HPDE6-E6E7 (cell line): ENCODE measurements around the gene PRSS8.
"Not testable (repeated sequence)": the region's sequence is repeated elsewhere in the genome, so short reads cannot be mapped to it uniquely, and the experiment has no call there.

Source experiments
- DNase-seq: peaks from one replicate; pipeline ENCODE4 v3.0.0; 2011; ENCODE audit warnings: missing footprints; ENCODE audit errors: extremely low spot score

PRSS8 gene

GRCh38 chr16:31144418-31144817, 8.9 kb upstream of the PRSS8 start:
- not testable (repeated sequence) for DNase-seq

- DNase-seq, result no peak
Observed at GRCh38 chr16:31143694-31144148, 8.2 kb upstream of the PRSS8 start.

GRCh38 chr16:31143011-31143693, 7.6 kb upstream of the PRSS8 start:
- no peak for DNase-seq

DNA sequence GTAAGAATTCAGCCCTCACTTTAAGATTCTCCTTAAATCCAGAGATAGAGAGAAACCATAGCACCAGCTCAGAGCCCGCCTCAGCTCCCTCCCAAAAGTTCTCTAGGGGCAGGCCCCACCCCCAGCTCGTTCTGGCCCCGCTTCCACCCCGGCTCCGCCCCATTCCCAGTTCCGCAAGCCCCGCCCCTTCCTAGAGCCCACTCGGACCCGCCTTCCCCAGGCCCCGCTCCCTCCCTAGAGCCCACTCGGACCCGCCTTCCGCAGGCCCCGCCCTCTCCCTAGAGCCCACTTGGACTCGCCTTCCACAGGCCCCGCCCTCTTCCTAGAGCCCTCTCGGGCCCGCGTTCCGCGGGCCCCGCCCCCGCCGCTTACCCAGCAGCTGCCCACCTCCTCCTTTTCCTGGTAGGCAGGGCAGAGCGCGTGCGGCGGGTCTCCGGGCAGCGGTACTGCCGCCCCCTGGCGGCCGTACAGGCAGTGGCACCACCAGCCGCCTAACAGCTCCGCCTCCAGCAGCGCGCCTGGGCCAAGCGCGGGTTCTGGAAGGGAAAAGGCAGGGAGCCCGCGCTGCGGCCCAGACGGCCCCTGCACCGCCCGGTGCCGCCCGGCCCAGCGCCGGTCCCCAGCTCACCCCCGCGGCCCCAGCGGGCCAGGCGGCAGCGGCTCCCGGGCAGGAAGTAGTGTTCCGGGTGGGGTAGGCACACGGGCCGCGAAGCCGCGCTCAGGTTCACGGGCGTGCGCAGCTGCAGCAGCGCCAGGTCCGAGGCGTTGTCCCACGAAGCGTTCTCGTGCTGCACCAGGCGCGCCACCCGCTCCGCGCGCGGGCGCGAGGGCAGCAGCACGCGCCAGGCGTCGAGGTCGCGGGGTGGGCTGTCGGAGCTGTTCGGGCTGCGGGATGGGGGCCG, 6.8 kb upstream of the PRSS8 start:
- peak; percentile 97 for DNase-seq

DNA sequence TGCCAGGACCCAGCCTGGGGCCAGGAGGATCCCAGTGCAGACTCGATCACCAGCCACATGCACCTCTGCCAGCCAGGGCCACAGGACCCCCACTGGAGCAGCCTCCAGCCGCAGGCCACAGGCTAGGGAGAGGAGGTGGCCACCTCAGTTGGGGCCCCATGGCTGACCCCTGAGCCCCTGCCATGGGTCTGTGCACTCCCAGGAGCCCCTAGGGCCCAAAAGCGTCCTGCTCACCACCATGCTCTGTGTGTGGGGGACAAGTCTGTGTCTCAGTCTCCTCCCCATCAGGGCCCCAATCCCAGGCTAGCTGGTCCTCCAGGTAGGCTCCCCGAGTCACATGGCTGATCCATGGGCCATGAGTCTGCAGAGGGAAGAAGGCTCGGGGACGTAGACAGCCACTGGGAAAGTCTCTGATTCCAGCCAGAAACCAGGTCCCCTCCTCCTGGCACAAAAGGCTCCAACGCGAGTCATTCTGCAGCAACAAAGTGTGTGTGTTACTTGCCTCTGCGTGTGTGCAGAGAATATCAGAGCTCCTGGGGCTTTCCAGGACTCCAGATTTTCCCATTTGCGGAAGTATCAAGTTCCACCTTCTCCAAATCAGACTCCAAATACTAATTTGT, 6.1 kb upstream of the PRSS8 start:
- no peak for DNase-seq

DNA sequence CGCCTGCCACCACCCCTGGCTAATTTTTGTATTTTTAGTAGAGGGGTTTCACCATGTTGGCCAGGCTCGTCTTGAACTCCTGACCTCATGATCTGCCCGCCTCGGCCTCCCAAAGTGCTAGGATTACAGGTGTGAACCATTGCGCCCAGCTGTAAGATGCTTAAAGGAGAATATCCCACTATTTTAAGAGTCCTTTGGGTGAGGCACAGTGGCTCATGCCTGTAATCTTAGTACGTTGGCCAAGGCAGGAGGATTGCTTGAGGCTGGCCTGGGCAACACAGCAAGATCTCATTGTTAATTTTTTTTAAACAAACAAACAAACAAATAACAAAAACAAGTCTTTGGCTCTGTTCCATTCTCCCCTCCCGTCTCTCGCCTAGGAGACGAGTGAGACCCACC, 5.5 kb upstream of the PRSS8 start:
- DNase-seq, result not testable (repeated sequence)

- DNase-seq, result peak; percentile 79
Observed at GRCh38 chr16:31138621-31139578, 3.4 kb upstream of the PRSS8 start.

- DNase-seq, result not testable (repeated sequence)
Observed at GRCh38 chr16:31136822-31137499, 1.4 kb upstream of the PRSS8 start.

DNA sequence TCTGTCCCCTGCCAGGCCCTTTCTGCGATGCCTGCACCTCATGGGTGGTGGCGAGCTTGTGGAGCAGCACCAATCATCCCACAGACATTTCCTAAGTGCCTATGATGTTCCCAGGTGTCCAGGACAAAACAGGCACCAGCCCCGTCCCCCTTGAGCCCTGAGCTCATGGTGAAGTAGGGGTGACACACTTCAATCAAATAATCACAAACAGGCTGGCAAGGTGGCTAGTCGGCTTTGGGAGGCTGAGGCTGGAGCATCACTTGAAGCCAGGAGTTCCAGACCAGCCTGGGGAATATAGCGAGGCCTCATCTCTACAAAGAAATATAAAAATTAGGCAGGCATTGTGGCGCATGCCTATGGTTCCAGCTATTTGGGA, 748 bp upstream of the PRSS8 start:
- no peak for DNase-seq

- no peak for DNase-seq
Observed at GRCh38 chr16:31134625-31135534, 647 bp downstream of the PRSS8 start.

GRCh38 chr16:31134091-31134571, 1.4 kb downstream of the PRSS8 start:
- DNase-seq, result peak; percentile 54

- no peak for DNase-seq
Observed at GRCh38 chr16:31133046-31133501, 2.5 kb downstream of the PRSS8 start.

DNA sequence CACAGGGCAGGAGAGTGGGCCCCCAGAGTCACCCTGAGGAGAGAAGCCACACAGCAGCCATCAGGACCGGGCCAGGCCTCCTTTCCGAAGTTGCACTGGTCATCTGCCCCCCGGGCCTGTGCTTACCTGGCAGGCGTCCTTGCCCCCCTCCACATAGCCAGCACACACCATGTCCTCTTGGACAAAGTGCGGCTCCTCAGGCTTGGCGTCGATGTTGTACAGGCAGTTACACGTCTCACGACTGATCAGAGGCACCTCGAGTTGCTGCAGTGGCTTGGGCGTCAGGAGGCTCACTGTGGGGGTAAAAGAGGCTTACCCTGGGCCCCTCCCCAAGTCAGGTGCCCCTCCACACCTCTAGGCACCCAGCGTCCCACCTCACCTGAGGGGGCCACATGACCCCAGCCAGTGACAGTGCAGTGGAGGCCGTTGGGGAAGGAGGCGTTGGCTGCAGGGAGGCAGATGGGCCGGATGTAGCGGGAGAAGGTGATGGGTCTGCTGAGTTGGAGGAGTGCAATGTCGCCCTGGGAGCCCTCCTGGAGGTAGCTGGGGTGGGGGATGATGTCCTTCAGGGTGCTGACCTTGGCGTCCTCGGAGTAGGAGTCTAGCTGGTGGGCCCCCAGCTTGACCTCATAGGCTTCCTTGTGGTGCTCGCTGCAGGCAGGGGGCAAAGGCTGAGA, 3.1 kb downstream of the PRSS8 start:
- DNase-seq, result no peak

GRCh38 chr16:31131841-31132271, 3.7 kb downstream of the PRSS8 start:
- no peak for DNase-seq

- DNase-seq, result no peak
Observed at GRCh38 chr16:31131416-31131815, 4.1 kb downstream of the PRSS8 start.

DNA sequence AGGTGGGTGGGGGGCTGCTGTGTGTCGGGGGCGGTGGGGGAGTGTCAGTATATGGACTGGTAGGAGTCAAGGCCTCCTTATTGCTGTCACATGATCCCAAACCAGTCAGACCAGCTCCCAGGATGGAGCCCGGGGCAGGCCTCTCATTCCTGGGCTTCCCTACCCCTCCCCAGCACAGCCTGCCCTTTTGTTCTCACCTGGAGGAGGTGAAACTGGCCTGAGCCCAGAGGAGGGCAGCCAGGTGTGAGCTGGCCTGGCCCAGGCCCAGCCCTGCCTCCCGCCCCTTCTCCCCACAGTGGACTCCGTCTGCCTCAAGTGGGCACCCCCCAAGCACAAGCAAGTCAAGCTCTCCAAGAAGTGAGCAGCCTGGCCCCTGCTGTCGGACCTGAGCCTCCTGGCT, 4.6 kb downstream of the PRSS8 start:
- DNase-seq, result peak; percentile 84

- no peak for DNase-seq
Observed at GRCh38 chr16:31130336-31130891, 5.1 kb downstream of the PRSS8 start.

- DNase-seq, result no peak
Observed at GRCh38 chr16:31129568-31130335, 5.8 kb downstream of the PRSS8 start.
